Endodermal cell (in vitro differentiated cells): ENCODE data around the gene SLC39A5. TPM values are rescaled to one million over a fixed set of nuclear protein-coding genes. Genes with fewer than 3 reads are reported as not detected.
"Not testable (repeated sequence)": the region's sequence is repeated elsewhere in the genome, so short reads cannot be mapped to it uniquely, and the experiment has no call there.

ENCODE experiments used
- DNase-seq: peaks from one replicate; pipeline ENCODE4 v3.0.0-alpha.2; 2017
- H3K27ac ChIP-seq: 2 replicates; pipeline ENCODE4 v1.5.1; 2013; ENCODE audit warnings: mild to moderate bottlenecking, low read depth, low read length, moderate library complexity
- H3K27me3 ChIP-seq: 2 replicates; pipeline ENCODE4 v1.6.1; 2013; ENCODE audit warnings: mild to moderate bottlenecking, low read length, moderate library complexity; ENCODE audit not compliant: insufficient read depth, control insufficient read depth, poor library complexity, severe bottlenecking
- H3K36me3 ChIP-seq: 2 replicates; pipeline ENCODE4 v1.7.0; 2013; ENCODE audit warnings: mild to moderate bottlenecking, low read length, moderate library complexity; ENCODE audit not compliant: control insufficient read depth, insufficient read depth
- H3K4me1 ChIP-seq: one replicate; pipeline ENCODE4 v1.7.0; 2013; ENCODE audit warnings: low read length; ENCODE audit not compliant: control insufficient read depth, insufficient read depth
- H3K4me3 ChIP-seq: 2 replicates; pipeline ENCODE4 v1.5.1; 2013; ENCODE audit warnings: mild to moderate bottlenecking, low read length, moderate library complexity
- H3K9ac ChIP-seq: 2 replicates; pipeline ENCODE4 v1.6.1; 2013; ENCODE audit warnings: mild to moderate bottlenecking, low read length, moderate library complexity; ENCODE audit not compliant: poor library complexity, severe bottlenecking; ENCODE audit errors: extremely low read depth
- H3K9me3 ChIP-seq: 2 replicates; pipeline ENCODE4 v1.6.1; 2013; ENCODE audit warnings: mild to moderate bottlenecking, low read length, moderate library complexity; ENCODE audit not compliant: control insufficient read depth
- H3K27ac Mint-ChIP-seq: 2 replicates; pipeline ENCODE4 v1.8.0; 2020; ENCODE audit warnings: mixed read lengths
- H3K27me3 Mint-ChIP-seq: 2 replicates; pipeline ENCODE4 v1.8.0; 2021; ENCODE audit warnings: mild to moderate bottlenecking, mixed read lengths; ENCODE audit not compliant: insufficient read depth
- H3K36me3 Mint-ChIP-seq: 2 replicates; pipeline ENCODE4 v1.8.0; 2020; ENCODE audit warnings: low read depth, mixed read lengths
- H3K4me1 Mint-ChIP-seq: 2 replicates; pipeline ENCODE4 v1.8.0; 2020; ENCODE audit warnings: mixed read lengths
- H3K4me3 Mint-ChIP-seq: 2 replicates; pipeline ENCODE4 v1.8.0; 2020; ENCODE audit warnings: mild to moderate bottlenecking, moderate library complexity, mixed read lengths
- H3K9me3 Mint-ChIP-seq: 2 replicates; pipeline ENCODE4 v1.8.0; 2020; ENCODE audit warnings: mild to moderate bottlenecking, mixed read lengths
- CTCF ChIP-seq: fragments of 200-600 bp; sonication (generic); conservative IDR thresholded peaks from 2 replicates; pipeline ENCODE4 v1.5.0; 2021; ENCODE audit warnings: antibody characterized with exemption, mild to moderate bottlenecking
- WGBS, 2 experiments: methylation state at CpG; one replicate each; pipeline versions ENCODE4 v1.1.5 to v1.1.7; 2013; ENCODE audit warnings: missing lambda C conversion rate in 2 of 2, mixed read lengths in 1 of 2; ENCODE audit not compliant: insufficient coverage in 1 of 2, insufficient read length in 1 of 2; 5-methylcytosine and 5-hydroxymethylcytosine counted together
- total RNA-seq, 2 donors: library from RNA; stranded (reverse); fragmentation: NEBNext Ultra II Directional in 1 of 2; extraction: Animal tissue kit (Norgen Biotek cat#: 25700) in 1 of 2; gene quantifications; 2 replicates in 1 of 2; 3 replicates in 1 of 2; pipeline ENCODE4 v1.2.1, GENCODE V29; 2021

Gene SLC39A5
- total RNA-seq, 2 donors from 2014 or later: 2.5 to 3.2 TPM

GRCh38 chr12:56282030-56282429 is 52.2 kb downstream of the SLC39A5 start:
- no peak overlapping the region for H3K27ac Mint-ChIP-seq

GRCh38 chr12:56282579-56282978 is 52.7 kb downstream of the SLC39A5 start:
- Histone ChIP-seq H3K9ac (no peak overlapping the region), H3K27ac (no peak overlapping the region), H3K36me3 (peaks cover 66% of the 10 kb centered on the region), H3K4me1 (no peaks in the 10 kb centered on the region), H3K4me3 (no peak overlapping the region), H3K27me3 (no peaks in the 10 kb centered on the region), H3K9me3 (no peaks in the 10 kb centered on the region)
- WGBS, 2 experiments: no CpG with 5 or more reads among the region's 2 CpGs
- H3K9me3 Mint-ChIP-seq: no peaks in the 10 kb centered on the region
- no peak overlapping the region for H3K4me3 Mint-ChIP-seq
- no peak for TF ChIP-seq CTCF
- no peak overlapping the region for H3K27ac Mint-ChIP-seq
- no peaks in the 10 kb centered on the region for H3K4me1 Mint-ChIP-seq
- peaks cover 54% of the 10 kb centered on the region for H3K36me3 Mint-ChIP-seq
- no peaks in the 10 kb centered on the region for H3K27me3 Mint-ChIP-seq
- no peak for DNase-seq

More at GRCh38 chr12:56282030-56282429, 52.2 kb downstream of the SLC39A5 start:
- Mint-ChIP-seq H3K4me3 (no peak overlapping the region), H3K4me1 (no peaks in the 10 kb centered on the region), H3K27me3 (no peaks in the 10 kb centered on the region), H3K9me3 (no peaks in the 10 kb centered on the region), H3K36me3 (peaks cover 55% of the 10 kb centered on the region)
- Histone ChIP-seq H3K4me1 (no peaks in the 10 kb centered on the region), H3K9ac (no peak overlapping the region), H3K9me3 (no peaks in the 10 kb centered on the region), H3K27me3 (no peaks in the 10 kb centered on the region), H3K27ac (no peak overlapping the region), H3K36me3 (peaks cover 69% of the 10 kb centered on the region), H3K4me3 (no peak overlapping the region)
- no peak for DNase-seq
- 95 to 96% methylated on average over 5 to 6 of the region's 6 CpGs for WGBS, 2 experiments
- no peak for TF ChIP-seq CTCF

GRCh38 chr12:56284263-56284662 is 54.4 kb downstream of the SLC39A5 start:
- H3K36me3 Mint-ChIP-seq: peaks cover 49% of the 10 kb centered on the region

More at GRCh38 chr12:56284263-56284662, 54.4 kb downstream of the SLC39A5 start:
- WGBS, 2 experiments: 94 to 100% methylated on average over 2 to 5 of the region's 5 CpGs
- not testable (repeated sequence) for H3K27me3 ChIP-seq, H3K27ac ChIP-seq, H3K4me3 ChIP-seq, H3K9ac ChIP-seq, H3K27ac Mint-ChIP-seq, H3K4me3 Mint-ChIP-seq, H3K27me3 Mint-ChIP-seq, H3K4me1 Mint-ChIP-seq, H3K9me3 Mint-ChIP-seq, H3K4me1 ChIP-seq, H3K9me3 ChIP-seq, DNase-seq
- peaks cover 69% of the 10 kb centered on the region for H3K36me3 ChIP-seq
